ENCODE data around the gene IFNGR1. TPM values are rescaled to one million over a fixed set of nuclear protein-coding genes. Genes with fewer than 3 reads are reported as not detected.
A peak's percentile ranks its signal among the peaks of the same experiment; 100 is the strongest.
"Not testable (repeated sequence)": the region's sequence is repeated elsewhere in the genome, so short reads cannot be mapped to it uniquely, and the experiment has no call there.

Gene IFNGR1
- total RNA-seq, 1 donor = 45.3 TPM

DNA sequence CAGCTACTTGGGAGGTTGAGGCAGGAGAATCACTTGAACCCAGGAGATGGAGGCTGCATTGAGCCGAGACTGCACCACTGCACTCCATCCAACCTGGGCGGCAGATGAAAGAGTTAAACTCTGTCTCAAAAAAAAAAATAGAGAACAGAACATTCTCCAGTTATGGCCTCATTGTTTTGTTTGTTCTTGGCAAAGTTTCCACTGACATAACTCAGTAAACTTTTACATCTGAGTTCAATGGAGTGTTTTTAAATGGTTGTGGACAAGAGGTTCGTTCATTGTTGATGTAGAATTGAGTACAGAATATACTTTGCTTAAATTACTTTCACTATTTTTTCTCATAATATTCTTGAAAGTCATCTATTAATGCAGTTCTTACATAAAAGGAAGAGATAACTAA is 42.2 kb upstream of the IFNGR1 start:
- peak; percentile 26 for DNase-seq (ENCODE audit: low read depth)
- TF ChIP-seq, protein P1, sequence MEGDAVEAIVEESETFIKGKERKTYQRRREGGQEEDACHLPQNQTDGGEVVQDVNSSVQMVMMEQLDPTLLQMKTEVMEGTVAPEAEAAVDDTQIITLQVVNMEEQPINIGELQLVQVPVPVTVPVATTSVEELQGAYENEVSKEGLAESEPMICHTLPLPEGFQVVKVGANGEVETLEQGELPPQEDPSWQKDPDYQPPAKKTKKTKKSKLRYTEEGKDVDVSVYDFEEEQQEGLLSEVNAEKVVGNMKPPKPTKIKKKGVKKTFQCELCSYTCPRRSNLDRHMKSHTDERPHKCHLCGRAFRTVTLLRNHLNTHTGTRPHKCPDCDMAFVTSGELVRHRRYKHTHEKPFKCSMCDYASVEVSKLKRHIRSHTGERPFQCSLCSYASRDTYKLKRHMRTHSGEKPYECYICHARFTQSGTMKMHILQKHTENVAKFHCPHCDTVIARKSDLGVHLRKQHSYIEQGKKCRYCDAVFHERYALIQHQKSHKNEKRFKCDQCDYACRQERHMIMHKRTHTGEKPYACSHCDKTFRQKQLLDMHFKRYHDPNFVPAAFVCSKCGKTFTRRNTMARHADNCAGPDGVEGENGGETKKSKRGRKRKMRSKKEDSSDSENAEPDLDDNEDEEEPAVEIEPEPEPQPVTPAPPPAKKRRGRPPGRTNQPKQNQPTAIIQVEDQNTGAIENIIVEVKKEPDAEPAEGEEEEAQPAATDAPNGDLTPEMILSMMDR (IDR thresholded peaks at IDR 0.05; ENCODE audit: insufficient read depth, low read length) = no peak
- H3K4me3 ChIP-seq (ENCODE audit: low read depth, low read length) = no peak overlapping the region

DNA sequence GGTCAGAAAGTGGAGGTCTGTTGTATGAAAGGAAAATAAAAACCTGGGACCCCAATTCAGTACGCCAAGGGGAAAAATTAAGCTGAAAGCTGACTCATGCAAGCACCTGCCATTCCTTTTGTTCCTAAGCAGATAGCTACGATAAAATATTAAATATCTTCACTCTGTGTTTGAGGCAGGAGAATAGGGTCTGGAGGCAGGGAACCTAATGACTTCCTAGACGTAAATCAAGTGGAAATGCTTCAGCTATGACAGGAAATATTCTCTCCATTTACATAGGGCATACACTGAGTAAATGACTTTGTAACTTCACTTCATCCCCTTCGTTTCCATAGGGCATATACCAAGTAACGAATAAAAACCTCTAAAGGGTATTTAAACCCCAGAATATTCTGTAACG is 41.0 kb upstream of the IFNGR1 start:
- DNase-seq (ENCODE audit: low read depth) = no peak
- TF ChIP-seq, protein P1 (IDR thresholded peaks at IDR 0.05; ENCODE audit: insufficient read depth, low read length) = no peak
- no peak overlapping the region for H3K4me3 ChIP-seq (ENCODE audit: low read depth, low read length)

DNA sequence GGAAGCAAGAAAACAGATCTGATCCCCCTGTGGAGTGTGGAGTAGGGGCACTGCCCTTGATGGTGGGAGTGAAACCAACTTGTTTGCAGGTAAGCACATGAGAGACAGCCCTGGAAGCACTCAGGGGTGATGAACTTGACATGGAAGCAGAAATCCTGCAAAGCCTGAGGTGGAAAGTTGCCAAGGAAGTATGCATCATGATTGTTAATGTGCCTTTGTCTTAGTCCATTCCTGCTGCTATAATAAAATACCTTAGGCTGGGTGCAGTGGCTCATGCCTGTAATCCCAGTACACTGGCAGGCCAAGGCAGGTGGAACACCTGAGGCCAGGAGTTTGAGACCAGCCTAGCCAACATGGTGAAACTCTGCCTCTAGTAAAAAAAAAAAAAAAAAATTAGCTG is 40.2 kb upstream of the IFNGR1 start:
- no peak for DNase-seq (ENCODE audit: low read depth)
- no peak overlapping the region for H3K4me3 ChIP-seq (ENCODE audit: low read depth, low read length)
- TF ChIP-seq, protein P1 (IDR thresholded peaks at IDR 0.05; ENCODE audit: insufficient read depth, low read length) = no peak

DNA sequence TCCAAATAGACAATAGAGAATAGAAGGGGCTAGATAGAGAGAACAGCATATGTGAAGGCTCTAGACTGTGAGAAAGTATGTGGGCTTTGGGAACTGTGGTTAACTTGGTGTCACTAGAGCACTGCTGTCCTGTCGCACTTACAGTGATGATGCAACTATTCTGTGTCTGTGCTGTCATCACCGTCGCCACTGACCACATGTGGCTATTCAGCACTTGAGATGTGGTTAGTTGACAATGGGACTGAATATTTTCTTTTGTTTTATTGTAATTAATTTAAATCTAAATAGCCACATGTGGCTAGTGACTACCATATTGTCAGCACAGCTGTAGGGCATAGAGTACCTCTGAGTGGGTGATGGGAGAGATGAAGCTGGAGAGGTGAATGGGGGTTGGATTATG is 39.0 kb upstream of the IFNGR1 start:
- TF ChIP-seq, protein P1 (IDR thresholded peaks at IDR 0.05; ENCODE audit: insufficient read depth, low read length) = no peak
- H3K4me3 ChIP-seq (ENCODE audit: low read depth, low read length) = no peak overlapping the region
- no peak for DNase-seq (ENCODE audit: low read depth)

DNA sequence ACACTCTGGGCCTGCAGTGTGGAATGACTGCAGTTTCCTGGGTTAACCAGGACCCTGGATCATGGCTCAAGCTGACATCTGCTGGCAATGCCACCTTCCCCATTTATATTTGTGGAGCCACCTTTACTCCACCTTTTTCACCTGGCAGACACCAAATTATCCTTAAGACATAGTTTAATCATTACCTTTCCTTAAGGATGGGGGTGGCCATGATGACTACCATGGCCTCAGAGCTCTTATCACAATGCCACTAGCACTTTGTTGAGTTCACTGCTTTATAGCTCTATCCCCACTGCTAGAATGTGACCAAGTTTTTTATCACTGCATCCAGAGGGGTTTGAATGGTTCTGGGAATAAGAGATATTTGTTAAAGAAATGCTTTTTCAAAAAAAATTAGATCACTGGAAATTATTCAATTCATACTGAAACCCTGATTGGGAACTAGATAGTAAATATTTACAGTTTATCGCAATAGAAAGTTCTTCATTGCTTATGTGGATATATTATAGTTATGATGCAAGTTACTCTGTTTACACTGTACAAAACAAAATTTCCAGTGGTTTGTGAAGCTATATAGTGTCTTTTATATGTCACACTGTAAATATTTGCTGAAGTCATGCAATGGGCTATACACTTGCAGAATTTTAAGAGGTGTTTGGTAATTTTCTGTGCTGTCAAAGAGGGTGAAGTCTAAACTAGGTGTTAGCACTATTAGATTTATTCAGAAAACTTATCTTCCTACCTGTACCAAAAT is 37.3 kb upstream of the IFNGR1 start:
- DNase-seq (ENCODE audit: low read depth) = no peak
- TF ChIP-seq, protein P1 (IDR thresholded peaks at IDR 0.05; ENCODE audit: insufficient read depth, low read length) = no peak

DNA sequence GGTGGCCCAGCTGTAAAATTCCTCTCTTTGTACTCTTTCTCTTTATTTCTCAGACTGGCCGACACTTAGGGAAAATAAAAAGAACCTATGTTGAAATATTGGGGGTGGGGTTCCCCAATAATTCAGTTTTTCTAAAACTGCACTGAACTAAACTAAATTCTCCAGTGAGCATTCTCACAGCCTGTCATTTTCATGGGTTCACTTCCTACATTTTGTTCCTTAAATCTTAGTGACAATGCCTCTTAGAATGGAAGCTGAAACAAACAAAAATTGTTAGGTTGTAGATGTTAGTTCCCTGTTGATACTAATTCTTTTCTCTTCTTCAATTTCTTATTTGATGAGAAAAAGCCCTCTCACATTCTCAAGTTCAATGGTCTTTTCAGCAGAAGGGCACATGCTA is 35.8 kb upstream of the IFNGR1 start:
- H3K4me3 ChIP-seq (ENCODE audit: low read depth, low read length) = no peak overlapping the region
- no peak for DNase-seq (ENCODE audit: low read depth)
- TF ChIP-seq, protein P1 (IDR thresholded peaks at IDR 0.05; ENCODE audit: insufficient read depth, low read length) = no peak

More for the DNA sequence above, 37.3 kb upstream of the IFNGR1 start:
- H3K4me3 ChIP-seq (ENCODE audit: low read depth, low read length) = no peak overlapping the region

DNA sequence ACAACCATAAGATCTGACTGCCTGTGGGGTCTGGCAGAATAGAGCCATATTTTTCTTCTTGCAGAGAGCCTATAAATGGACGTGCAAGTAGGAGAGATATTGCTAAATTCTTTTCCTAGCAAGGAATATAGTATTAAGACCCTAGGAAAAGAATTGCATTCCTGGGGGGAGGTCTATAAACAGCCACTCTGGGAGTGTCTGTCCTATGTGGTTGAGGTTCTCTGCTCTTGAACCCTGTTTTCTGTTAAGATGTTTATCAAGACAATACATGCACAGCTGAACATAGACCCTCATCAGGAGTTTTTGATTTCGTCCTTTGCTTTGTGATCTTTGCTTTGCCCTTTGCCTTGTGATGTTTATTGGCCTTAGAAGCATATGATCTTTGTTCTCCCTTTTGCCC is 35.2 kb upstream of the IFNGR1 start:
- not testable (repeated sequence) for H3K4me3 ChIP-seq (ENCODE audit: low read depth, low read length); DNase-seq (ENCODE audit: low read depth)

All from fibroblast of the aortic adventitia (primary cell).